ENCODE results near the gene DGKK. TPM values are rescaled to one million over a fixed set of nuclear protein-coding genes. Genes with fewer than 3 reads are reported as not detected.
"Not testable (repeated sequence)": the region's sequence is repeated elsewhere in the genome, so short reads cannot be mapped to it uniquely, and the experiment has no call there.

Gene DGKK
- total RNA-seq, 1 experiment from 2014 or later, result not detected

DNA sequence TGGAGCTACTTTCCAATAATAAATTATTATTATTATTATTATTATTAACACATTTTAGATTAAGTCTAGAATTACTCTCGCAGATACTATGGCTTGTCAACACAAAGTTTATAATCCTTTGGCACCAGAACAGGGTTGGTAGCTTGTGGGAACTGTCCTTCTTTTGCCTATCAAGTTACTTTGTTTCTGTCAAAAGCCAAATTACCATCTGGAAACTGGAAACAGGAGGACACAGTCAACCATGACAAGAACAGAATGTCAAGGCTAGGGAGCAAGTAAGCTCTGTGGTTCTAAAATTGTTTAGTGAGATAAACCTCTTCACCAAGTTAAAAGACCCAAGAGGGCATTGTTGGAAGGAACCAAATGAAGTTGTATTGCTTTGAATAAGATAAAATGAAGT, 42.5 kb downstream of the DGKK start:
- DNase-seq (ENCODE audit: low read depth), result no peak

GRCh38 chrX:50407976-50408375, 62.6 kb downstream of the DGKK start:
- no peak for DNase-seq (ENCODE audit: low read depth)

DNA sequence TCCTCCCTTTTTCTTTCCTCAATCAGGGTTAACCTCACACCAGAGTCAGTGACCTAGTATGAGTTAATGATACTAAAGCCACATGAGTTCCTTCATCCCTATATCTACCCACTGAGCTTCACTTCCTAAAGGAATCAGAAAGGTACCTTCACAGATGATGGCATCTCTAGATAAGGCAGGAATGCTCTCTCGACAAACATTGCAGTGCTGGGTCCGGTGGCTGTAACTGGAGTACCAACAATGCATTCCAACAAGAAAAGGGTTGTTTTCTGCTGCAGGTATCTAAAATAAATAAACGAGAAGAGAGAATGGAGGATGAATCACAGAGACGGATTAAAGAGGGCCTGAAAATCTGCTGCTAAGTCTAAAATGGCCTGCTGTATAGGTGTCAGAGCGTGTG, 66.7 kb downstream of the DGKK start:
- DNase-seq (ENCODE audit: low read depth), result no peak

DNA sequence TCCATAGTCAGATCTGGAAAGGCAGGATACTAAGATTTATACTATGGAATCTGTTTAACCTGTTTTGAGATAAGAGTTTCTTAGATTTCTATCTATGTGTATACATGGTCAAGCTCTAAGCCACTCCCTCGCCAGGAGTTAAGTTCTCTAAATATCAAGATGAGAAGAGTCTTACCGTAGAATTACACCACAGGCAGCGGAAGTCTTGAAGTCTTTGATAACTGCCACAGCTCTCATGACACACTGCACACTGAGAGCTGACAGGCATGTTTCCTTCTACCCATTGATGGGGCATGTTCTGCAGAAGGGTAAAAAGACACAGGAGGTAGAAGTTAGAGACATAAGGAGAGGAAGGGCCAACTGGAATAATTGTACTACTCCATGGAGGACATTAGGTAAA, 67.7 kb downstream of the DGKK start:
- DNase-seq (ENCODE audit: low read depth), result no peak

GRCh38 chrX:50393902-50394301, 76.7 kb downstream of the DGKK start:
- DNase-seq (ENCODE audit: low read depth), result no peak

- DNase-seq (ENCODE audit: low read depth), result no peak
Observed at GRCh38 chrX:50386520-50386919, 84.1 kb downstream of the DGKK start.

- DNase-seq (ENCODE audit: low read depth), result no peak
Observed at GRCh38 chrX:50381729-50382415, 88.8 kb downstream of the DGKK start.

DNA sequence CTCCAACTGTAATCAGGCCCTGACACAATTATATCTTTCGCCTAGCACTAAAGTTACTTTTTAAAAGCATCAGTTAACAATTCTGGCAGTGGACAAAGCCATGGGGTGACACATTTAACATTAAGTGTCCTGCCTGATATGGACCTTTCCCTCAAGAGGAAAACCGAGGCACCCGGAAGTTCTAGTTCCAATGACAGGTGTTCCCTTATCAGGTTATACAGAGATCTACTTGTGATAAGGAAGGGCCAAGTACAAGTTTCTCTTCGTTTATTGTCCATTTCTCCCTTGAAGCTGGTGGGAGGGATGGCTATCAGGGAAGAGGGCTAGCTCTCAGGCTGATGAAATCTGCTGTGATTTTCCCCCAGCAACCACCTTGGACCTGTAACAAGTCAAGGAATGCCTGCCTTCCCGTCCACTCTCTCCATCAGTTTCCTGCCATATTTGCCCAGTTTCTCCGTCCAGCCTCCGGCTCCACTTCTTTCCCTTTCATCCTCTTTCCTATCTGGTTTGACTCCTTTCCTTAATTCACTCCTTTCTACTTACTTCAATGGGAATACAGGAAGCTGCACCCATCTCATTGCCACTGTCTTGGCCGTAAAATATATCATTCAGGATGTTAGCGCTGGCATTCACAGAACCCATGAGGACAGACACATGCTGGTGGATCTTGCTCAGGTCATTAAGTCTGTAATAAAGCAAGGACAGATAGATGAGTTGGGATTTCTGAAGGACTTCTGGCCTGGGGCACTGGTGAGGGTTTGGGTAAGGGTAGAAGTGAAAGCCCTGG, 95.0 kb downstream of the DGKK start:
- no peak for DNase-seq (ENCODE audit: low read depth)

DNA sequence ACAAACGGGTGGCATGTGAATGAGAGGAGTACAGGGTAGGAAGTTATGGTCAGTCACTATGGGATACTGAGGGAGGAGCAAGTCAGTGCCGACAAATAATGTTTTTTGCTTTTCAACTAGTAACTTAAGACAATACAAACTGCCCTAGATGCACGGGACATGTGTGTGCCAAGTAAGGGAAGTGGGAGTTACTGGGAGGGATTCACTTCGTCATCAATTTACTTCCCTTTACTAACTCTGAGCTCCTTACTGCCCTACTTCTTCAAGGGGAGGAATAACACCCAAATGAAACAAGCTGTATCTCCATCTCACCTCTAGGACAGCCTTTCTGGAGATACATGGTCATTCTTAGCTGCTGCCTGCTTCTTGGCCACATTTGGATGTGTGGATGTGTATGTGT, 97.7 kb downstream of the DGKK start:
- DNase-seq (ENCODE audit: low read depth), result no peak

- no peak for DNase-seq (ENCODE audit: low read depth)
Observed at GRCh38 chrX:50343917-50344316, 126.7 kb downstream of the DGKK start.

DNA sequence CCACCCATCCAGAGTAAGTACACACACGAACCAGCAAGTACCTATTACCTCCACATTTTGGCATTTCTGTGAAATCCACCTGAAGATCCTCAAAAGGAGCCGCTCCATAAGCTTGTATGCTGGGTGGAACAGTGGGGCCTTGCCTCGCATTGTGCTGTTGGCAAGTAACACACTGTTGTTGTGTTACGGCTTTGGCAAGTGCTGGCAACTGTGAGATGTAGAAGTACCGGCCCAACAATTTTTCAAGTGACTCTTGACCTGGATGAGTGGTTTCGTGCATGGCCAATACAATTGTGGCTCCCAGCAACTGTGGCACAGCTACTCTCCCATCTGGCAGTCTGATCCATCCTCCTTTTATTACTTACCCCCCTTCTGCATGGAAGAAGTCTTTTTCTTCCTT, 137.3 kb downstream of the DGKK start:
- DNase-seq (ENCODE audit: low read depth), result no peak

DNA sequence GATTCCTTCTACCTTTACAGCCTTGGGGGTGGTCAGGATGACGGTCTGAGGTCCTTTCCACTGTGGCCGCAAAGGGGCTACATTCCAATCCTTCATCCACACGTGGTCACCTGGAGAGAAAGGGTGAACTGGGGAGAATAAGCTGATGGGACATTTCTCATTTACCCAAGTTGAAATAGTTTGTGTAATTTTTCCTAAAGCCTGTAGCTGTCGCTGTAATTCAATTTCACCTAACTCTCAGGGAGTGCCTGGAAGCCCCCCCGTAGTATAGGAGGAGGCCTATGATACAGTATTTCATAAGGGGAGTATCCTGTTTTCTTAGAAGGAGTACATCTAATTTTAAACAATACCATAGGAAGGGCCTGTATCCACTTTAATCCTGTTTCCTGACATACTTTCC, 138.0 kb downstream of the DGKK start:
- not testable (repeated sequence) for DNase-seq (ENCODE audit: low read depth)

DNA sequence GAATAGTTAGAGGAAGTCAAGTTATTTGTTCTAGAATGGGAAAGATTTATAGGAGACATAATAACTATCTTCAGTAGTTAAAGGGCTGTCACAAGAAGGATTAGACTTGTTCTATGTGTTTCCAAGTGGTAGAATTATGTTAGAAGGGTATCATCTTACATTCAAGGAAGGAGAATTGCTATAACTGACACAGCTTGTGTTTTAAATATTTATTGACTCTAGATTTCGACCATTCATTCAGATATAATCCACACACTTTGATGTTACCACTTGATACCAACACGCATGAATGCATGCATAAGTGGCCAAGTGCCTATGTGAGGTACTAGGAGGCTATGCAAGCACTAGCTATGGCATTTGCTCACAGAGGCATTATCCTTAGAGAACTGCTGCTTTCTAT, 143.4 kb downstream of the DGKK start:
- no peak for DNase-seq (ENCODE audit: low read depth)
